22Rv1 (cell line): Measurements from ENCODE around the gene UBE2K.

Source experiments
- ZFX ChIP-seq: fragments of 450-650 bp; IDR thresholded peaks from 2 replicates; pipeline ENCODE4 v1.6.1; 2017; ENCODE audit warnings: antibody characterized with exemption, borderline replicate concordance
- TF ChIP-seq, protein P1 (sequence below): fragments of 450-650 bp; IDR thresholded peaks from 2 replicates; pipeline ENCODE4 v1.5.1; 2017; ENCODE audit warnings: mild to moderate bottlenecking

DNA sequence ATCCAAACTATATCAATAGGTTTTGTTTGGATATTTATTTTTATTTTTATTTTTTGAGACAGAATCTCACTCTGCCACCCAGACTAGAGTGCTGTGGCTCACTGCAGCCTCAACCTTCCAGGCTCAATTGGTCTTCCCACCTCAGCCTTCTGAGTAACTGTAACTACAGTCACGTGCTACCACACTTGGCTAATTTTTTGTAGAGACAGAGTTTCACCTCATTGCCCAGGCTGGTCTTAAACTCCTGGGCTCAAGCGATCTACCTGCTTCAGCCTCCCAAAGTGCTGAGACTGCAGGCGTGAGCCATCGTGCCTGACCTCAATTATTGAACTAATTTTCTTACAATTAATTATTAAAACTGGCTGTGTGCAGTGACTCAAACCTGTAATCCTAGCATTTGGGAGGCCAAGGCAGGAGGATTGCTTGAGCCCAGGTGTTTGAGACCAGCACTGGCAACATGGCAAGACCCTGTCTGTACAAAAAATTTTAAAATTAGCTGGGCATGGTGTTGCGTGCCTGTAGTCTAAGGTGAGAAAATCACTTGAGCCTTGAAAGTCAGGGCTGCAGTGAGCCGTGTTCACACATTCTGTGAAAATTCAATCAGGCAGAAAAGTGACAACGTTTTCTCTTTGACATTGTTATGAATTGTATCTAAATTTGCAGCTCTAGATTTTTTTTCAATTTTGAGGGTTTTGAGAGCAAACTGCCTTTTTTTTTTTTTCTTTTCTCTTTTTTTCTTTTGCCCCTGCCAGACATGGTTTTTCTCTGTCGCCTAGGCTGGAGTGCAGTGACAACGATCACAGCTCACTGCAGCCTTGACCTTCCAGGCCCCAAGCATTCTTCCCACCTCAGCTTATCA lies 66.0 kb downstream of the UBE2K start:
- TF ChIP-seq, protein P1, sequence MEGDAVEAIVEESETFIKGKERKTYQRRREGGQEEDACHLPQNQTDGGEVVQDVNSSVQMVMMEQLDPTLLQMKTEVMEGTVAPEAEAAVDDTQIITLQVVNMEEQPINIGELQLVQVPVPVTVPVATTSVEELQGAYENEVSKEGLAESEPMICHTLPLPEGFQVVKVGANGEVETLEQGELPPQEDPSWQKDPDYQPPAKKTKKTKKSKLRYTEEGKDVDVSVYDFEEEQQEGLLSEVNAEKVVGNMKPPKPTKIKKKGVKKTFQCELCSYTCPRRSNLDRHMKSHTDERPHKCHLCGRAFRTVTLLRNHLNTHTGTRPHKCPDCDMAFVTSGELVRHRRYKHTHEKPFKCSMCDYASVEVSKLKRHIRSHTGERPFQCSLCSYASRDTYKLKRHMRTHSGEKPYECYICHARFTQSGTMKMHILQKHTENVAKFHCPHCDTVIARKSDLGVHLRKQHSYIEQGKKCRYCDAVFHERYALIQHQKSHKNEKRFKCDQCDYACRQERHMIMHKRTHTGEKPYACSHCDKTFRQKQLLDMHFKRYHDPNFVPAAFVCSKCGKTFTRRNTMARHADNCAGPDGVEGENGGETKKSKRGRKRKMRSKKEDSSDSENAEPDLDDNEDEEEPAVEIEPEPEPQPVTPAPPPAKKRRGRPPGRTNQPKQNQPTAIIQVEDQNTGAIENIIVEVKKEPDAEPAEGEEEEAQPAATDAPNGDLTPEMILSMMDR, result no peak
- TF ChIP-seq ZFX, result no peak
